GM10266 (cell line): ENCODE results near the gene CCDC175.
A peak's percentile ranks its signal among the peaks of the same experiment; 100 is the strongest.

Experiments
- DNase-seq: peaks from one replicate; pipeline ENCODE4 v3.0.0; 2012; ENCODE audit errors: extremely low spot score
- CTCF ChIP-seq: IDR thresholded peaks from 2 replicates; pipeline ENCODE4 v1.5.1; 2012; ENCODE audit warnings: mild to moderate bottlenecking, low read depth; ENCODE audit not compliant: control insufficient read depth, insufficient read depth; ENCODE audit errors: missing control alignments

The CCDC175 gene

GRCh38 chr14:59520224-59520623 lies 56.4 kb downstream of the CCDC175 start:
- no peak for DNase-seq
- no peak for TF ChIP-seq CTCF

GRCh38 chr14:59511916-59512575 lies 64.6 kb downstream of the CCDC175 start:
- peak; percentile 35 for DNase-seq
- TF ChIP-seq CTCF, result peak; percentile 27

DNA sequence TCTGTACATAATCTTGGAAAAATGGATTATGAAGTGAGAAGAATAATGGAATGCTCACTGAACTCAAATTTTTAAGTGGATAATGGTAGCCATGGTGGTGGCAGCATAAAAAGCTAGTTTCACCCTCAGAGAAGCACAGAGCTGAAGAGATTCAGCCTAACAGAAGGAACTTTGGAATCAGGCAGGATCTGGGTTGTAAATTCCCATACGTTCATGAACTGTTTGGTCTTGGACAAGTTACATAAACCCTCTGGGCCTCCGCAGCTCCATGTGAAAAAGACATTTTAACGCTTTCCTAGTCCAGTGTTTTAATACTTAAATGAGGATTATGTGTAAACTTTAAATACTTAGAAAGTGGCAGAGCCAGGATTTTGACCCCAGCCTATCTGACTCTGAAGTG lies 65.6 kb downstream of the CCDC175 start:
- no peak for DNase-seq
- TF ChIP-seq CTCF, result no peak

DNA sequence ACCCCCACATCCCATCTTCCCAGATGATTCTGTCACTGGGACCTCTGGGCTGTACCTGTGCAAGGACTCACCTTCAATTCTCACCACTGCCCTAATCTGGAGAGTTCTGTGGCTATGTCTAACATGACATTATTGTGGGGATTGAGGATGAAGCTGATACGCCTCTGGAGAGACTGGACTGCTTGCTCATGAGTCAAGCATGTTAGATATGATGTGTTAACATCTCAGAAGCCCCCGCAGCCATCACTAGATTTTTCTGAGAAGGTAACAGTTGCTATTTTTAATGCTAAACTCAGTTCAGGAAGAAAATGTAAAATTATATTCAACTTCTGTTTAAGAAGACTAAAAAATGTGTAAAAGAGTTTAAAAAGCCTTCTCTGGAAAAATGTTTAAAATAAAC lies 66.6 kb downstream of the CCDC175 start:
- no peak for DNase-seq
- no peak for TF ChIP-seq CTCF

DNA sequence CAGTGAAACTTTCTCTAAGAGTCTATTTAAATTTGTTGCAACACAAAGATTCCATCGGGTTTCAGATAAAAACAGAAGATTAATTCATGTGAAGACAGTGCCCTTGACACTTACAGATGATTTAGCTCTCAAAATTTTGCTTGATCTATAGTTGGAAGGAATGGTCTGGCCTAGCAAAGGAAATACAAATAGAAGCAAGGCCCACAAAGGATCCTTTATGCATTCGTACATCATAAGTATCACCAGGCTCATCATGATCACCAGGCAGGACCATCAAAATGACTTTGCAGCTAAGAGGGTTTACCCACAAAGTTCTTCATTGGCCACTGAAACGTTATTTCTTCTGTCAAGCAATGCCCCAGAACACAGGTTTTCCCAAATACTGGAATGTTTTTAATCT lies 67.5 kb downstream of the CCDC175 start:
- no peak for DNase-seq
- TF ChIP-seq CTCF, result no peak

GRCh38 chr14:59507752-59508103 lies 68.9 kb downstream of the CCDC175 start:
- no peak for TF ChIP-seq CTCF
- DNase-seq, result no peak

- DNase-seq, result peak; percentile 40
- TF ChIP-seq CTCF, result peak; percentile 84
Measured at GRCh38 chr14:59507063-59507751, 69.4 kb downstream of the CCDC175 start.
